HuH-7.5 (cell line): ENCODE measurements around the gene CD80.
"Not testable (repeated sequence)": the region's sequence is repeated elsewhere in the genome, so short reads cannot be mapped to it uniquely, and the experiment has no call there.

Source experiments
- DNase-seq: peaks from one replicate; pipeline ENCODE4 v3.0.0; 2011; ENCODE audit warnings: low spot score

Gene CD80

DNA sequence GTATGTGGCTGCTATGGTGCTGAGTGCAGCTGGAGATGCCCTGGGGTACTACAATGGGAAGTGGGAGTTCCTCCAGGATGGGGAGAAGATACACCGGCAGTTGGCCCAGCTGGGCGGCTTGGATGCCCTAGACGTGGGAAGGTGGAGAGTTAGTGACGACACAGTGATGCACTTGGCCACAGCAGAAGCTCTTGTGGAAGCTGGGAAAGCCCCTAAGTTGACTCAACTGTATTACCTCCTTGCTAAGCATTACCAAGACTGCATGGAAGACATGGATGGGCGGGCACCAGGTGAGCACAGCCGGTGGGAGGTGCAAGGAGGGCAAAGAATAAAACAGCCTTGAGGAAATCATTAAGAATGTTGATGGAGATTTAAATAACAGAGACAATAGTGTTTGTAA lies 22.8 kb upstream of the CD80 start:
- no peak for DNase-seq

DNA sequence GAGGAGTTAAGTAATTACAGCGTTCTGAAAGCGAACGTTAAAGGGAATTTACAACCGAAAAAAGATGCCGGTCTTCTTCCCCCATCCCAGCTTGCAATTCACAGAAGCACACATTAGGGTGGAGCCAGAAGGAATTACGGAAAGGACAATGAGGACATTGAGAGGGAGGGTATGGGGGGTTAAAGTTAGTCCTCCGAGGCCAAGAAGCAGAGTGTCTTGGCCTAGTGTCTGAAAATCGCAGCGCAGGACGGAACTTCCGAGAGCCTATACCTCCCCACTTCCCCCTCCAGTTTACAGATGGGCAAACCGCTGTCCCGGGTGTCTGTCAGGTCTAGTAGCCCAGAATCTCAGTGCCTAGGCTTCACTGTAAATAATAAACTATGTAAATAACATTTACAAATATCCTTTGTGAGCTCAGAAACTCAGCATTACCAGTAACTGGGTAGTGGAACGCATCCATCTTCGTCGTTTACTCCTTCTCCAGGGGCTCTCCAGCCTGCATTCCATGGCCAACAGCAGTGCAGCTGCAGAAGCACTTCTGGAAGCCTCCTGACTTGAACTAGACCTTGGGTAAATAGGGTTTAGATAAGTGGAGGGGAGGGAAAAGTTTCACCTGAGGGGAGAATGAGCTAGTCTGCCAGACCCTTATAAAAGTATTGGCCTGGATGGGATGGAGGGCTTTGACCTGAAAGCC lies 20.8 kb upstream of the CD80 start:
- peak; percentile 30 for DNase-seq

DNA sequence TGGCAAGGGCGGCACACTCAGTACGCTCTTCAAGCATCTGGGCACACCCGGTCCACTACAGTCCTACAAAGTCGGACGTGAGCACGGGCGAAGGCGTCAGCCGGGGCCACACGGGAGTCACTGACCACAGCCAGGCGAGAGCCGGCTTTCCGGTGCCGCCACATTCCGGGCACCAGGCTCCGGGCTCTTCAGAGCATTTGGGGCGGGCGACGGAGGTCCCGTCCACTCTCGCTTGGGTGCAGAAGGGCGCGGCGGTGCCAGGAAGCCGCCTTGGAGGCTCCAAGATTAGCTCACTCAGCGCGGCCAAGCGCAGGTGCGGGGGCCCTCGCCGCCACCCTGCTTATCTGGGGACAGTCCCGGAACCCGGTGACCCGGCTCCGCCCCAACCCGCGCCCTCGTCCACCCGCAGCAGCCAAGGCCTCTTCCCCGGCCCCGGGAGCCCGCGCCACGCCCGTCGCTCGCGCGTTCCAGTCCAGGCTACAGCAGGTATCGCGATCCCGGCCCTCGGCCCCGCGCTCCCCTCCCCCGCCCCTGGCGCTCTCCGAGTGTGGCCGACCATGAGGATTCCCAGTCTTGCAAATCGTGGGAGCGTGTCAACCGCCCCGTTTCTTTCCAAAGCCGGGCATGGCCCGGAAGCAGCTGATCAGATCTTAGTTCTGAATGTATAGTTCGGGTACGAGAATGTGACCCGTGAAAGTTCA lies 20.1 kb upstream of the CD80 start, which contains the start of gene ADPRH:
Gene ADPRH (plus strand): TSS at position 127 of the 701 bp plus-strand sequence. CDS start 2,678 bp downstream, outside the sequence.
- peak; percentile 86 for DNase-seq

DNA sequence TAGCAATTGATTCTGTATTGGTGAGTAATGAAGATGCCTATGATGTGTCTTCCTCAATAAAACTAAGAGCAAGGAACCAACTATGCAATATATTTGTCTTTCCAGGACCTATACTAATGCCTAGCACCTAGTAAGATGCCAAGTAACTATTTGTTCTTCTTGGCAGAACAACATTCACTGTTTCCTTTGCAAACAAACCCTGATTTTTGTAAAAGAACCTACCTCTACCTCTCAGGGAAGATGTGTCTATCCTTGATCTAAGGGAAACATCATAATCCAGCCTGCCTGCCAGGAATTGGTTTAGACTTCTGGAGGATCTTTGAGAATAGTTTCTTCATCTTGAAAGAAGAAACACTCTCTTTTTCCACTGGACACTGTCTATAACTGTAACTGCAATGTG lies 16.1 kb upstream of the CD80 start:
- no peak for DNase-seq

DNA sequence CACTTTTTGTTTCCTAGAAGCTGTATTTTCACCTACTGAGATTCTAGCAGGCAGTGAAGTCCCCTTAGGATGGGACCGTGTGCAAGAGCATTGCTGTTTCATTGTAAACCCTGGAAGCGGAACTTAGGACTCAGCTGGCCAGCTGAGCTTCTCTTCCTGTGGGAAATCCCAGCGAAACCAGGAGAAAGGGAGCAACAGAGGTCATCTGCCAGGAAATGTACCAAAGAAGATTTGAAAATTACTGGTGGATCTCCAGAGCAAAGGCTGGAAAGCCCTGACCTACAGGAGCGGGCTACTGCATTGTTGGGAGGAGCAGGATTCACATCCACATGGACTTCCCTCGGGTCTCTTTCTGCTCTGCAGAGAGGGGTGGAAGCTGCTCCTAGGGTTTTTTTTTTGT lies 12.3 kb upstream of the CD80 start:
- DNase-seq = no peak

DNA sequence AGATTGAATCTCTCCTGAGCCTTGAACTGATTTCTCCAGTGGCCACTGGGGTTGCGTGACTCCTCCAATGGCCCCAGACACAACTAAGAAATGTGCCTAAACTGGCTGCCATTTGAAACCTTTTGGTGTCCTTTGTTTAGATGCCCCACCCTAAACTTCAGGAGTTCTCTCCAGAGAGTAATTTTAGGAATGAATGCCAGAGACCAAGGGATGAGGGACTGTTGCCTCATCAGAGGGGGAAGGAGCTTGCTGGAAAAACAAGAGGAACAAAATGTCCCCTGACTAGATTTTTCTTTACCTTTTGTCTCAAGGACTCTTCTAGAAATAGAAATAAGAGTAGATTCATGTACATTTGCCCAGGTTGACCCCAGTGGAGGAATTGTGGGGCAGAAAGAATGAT lies 11.8 kb upstream of the CD80 start:
- DNase-seq = no peak

DNA sequence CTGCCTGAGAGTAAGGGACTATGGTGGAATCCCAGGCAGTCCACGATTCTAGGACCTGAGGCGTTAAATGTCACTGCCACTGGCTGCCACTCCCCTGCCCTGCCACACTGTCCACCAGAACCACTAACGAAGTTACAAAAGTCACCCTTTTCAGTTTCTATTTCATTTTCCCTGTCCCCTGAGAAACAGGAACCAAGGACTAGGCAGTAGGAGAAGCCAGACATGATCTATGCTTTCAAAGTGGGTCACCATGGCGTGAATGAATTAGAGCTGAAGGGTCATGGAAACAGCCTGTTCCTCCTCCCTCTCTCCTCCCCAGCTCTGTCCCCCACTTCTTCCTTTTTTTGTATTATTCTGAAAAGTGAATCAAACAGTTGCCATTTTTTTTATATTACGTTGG lies 10.8 kb upstream of the CD80 start:
- no peak for DNase-seq

DNA sequence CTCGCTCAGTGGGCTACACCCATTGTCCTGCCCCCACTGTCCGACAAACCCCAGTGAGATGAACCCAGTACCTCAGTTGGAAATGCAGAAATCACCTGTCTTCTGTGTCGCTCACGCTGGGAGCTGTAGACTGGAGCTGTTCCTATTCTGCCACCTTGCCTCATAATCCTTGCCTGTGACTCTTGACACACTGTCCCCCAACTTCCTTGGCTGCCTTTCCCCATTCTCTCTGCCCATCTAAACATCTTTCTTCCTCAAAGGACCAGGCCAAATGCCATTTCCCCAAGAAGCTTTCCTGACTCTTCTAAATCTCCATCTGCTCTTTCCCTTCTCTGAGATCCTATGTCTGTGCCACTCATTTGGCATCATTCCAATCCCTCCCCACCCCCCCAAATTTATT lies 9.7 kb upstream of the CD80 start:
- DNase-seq = no peak

DNA sequence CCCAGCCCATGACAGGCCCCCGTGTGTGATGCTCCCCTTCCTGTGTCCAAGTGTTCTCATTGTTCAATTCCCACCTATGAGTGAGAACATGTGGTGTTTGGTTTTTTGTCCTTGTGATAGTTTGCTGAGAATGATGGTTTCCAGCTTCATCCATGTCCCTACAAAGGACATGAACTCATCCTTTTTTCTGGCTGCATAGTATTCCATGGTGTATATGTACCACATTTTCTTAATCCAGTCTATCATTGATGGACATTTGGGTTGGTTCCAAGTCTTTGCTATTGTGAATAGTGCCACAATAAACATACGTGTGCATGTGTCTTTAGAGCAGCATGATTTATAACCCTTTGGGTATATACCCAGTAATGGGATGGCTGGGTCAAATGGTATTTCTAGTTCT lies 3.9 kb upstream of the CD80 start:
- DNase-seq = not testable (repeated sequence)

DNA sequence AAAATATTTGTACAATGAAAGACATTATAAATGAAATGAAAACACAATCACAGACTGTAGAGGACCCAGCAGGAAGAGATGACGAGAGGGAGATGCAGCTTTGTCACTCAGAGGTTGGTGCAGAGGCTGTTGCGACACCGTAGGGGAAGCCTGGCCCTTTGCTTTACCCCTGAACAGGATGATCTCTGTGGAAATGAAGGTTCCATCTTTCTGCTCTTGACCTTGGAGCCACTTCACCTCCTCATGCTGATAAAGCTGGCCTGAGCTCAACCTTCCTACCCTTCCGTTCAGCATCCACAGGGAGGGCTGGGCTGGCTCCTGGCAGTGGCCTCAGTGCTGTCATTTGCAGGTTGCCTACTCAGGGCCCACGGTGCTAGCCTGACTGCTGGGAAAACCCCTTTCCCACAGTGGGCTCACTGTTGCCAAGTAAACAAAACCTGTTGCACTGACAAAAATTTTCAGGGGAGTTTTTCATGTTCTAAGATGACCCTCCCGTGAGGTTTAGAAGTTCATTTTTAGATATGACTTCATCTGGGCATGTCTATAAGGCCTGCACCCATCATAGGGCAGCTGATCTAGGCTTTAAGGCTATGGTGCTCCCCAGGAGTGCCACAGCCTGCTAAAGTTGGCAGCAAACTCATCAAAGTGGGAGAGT lies 3.0 kb upstream of the CD80 start:
- DNase-seq = no peak

DNA sequence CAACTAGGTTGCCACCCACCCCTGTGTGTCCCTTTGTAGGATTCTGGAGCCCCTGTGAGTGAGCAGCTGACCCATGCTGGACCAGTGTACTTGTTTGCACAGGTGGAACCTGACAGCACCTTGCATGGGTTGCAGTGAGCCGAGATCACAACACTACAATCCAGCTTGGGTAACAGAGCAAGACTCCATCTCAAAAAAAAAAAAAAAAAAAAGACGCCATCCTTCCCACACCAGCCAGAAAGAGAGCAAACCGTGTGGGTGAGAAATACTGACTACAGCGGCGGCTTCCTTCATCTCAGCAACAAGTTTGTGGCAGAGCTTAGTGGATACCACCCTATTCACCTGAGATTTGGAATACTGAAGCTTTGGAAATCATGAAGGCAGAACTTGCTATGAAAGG lies 746 bp upstream of the CD80 start:
- no peak for DNase-seq

DNA sequence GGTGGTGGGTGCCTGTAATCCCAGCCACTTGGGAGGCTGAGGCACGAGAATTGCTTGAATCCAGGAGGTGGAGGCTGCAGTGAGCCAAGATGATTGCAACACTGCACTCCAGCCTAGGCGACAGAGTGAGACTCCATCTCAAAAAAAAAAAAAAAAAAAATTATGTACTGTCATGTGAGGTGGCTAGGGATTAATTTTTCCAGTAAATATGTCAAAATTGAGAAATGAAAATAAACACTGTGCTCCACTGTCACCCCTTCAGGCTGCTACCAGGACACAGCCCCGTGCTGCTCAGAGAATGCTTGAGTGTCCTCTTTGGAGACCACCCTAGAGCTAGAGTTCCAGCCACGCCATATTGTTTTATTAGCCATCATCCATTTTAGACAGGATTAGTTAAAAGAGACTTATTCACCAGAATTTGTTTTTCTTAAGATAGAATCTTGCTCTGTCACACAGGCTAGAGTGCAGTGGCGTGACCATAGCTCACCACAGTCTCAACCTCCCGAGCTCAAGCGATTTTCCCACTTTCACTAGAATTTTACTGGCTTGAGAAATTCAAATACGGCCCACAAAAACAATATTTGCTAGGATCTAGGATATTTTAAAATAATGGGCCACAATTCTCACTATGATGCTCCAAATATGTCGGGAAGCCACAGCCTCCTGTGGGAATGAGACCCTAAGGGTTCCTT lies 642 bp downstream of the CD80 start:
- DNase-seq = no peak

DNA sequence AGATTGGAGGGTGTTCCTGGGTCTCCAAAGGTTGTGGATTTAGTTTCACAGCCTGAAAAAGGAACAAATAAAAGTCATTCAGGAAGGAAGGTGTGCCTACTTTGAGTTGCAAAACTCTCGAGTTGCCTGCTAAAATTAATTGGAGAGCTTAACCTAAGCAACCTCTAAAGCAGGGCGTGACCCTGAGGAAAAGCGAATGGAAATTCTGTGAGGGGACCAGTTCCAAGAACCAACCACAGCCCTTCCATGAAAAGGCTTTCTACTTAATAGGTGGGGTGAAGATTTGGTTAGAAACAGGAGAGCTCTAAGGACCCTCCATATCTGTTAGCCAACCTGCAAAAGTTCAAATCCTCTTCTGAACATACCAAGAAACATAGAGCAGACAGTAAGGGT lies 1.5 kb downstream of the CD80 start:
- DNase-seq = no peak

DNA sequence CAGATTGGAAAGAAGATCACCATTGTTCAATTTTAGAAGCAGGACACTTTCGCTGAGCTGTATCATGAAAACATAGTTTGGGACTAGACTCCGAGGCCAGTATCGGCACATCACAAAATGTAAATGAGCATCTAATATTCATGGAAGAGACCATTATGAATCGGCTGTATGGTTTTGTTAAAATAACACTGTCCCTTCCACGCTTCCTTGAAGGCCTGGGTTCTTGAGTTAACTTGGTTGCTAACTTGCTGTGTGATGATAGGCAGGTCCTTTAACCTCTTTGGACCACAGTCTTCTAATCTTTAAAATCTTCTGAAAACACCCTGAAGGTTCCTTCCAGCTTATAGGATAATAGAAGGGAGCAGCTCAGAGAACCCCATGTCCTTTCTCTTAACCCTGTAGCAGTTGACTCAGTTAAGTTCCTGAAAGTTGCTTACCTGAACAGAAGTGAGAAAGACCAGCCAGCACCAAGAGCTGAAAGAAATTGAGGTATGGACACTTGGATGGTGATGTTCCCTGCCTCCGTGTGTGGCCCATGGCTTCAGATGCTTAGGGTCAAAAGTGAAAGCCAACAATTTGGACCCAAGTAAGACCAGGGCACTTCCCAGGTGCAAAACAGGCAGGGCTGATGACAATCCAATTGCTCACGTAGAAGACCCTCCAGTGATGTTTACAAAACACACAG lies 2.1 kb downstream of the CD80 start:
- DNase-seq = no peak

DNA sequence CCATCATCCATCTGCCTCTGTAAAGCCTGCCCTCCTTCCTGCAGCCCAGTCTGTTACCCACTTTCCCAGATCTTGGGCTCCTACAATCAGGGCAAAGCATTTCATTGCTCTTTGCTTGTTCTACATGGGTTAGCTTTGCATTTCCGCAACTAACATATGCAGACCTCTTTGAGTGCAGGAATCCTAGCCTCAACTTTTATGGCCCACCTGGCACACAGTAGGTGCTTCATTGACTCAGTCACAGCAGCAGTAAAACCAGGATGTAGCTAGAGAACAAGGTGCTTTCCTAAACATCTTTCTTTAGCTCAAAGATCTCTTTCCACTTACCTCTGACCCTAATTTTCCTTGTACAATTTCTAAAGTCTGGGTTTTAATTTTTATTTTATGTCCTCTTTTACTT lies 3.5 kb downstream of the CD80 start:
- DNase-seq = no peak

DNA sequence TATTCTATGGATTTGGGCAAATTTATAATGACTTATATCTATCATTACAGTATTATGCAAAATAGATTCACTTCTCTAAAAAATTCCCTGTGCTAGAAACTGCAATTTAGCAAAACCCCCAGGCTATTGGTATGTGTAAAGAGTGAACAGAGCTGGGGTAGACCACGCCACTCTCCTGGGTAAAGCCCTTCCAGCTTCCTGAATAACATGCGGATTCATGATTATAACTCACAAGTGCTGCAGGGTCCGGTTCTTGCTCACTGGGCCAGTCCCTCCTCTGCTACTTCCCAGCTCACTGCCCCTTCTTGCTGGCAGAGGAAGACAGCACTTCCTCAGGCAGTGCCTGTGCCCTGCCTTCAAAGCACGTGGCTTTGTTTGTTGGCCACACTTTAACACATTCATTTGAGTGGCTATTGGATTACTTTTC lies 4.1 kb downstream of the CD80 start:
- no peak for DNase-seq

DNA sequence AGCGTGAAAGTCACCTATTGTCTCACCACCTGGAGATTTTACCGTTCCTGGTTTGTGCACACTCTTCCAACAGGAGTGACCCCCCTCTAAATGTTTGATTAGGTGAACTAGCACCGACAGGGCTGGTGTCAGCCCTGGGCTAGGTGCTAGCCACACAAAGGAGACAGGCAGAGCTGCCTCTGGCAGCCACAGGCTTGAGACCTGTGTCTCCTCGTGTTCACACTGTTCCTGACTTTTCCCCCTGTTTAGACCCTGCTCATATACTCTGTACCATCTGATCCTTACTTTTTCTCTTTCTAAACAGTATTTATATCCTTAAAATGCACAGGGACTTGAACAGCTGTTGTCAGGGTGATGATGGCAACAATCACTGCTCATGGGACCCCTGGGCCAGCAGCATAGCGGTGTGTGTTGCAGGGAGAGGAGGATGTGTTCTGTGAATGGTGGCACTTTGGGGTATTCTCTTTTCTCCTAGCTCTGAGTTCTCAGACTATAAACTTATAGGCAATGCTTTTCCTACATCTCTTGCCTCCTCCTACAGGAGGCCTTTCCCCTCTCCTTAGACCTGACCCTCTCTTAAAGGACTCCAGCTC lies 5.5 kb downstream of the CD80 start:
- DNase-seq = no peak

DNA sequence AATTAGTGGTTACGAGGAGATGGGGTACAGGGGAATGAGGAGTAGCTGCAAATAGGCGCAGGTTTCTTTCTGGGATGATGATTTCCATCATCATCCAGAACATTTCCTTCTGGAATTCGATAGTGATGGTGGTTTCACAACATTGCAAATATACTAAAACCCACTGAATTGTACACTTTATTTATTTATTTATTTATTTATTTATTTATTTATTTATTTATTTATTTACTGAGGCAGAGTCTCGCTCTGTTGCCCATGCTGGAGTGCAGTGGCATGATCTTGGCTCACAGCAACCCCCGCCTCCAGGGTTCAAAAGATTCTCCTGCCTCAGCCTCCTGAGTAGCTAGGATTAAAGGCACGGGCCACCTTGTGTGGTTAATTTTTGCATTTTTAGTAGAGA lies 6.5 kb downstream of the CD80 start:
- not testable (repeated sequence) for DNase-seq

DNA sequence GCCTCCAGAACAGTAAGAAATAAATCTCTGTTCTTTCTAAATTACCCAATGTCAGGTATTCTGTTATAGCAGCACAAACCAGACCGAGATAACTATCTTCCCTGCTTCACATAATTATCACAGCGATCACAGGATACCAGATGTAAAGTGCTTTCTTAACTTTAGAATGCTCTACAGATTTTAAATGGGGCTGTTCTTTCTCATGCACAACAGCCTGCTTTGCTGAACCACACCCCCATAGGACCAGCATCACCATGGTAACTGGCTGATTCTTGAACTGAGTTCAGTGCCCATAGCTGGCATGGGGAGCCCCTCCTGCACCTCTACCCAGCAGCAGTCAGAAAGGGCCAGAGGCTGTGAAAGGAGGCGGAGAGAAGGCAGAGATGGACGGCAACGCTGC lies 7.8 kb downstream of the CD80 start:
- no peak for DNase-seq

DNA sequence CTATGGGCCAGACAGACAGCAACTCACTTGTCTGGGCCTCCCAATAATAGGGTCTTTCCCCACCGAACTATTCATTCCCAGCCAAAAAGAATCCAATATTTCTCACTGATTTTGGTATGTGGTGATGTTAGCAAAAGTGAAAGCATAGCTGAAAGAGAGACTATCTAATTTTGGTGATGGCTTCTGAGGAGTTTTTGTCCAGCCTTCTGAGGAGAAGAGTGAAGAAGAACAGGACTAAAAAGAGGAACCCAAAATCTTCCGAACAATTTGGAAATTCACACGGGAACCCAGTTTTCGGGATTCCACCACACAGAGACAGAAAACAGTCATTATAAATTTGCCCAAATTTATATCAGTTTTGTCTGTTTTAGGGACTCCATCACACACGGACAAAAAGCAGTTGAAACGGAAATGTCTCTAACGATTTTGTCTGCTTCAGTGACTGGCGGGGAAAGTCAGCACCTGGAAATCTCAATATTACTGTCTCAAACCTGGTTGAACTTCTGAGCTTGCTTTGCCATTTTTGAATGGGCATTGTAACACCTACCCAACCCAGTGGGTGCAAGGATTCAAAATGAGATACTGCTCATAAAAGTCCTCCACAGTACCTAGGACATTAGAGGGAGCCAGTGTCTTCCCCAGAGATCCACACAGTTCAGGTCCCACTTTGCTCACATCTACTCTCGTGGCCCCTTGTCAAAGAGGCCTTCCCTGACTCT lies 9.1 kb downstream of the CD80 start:
- no peak for DNase-seq

DNA sequence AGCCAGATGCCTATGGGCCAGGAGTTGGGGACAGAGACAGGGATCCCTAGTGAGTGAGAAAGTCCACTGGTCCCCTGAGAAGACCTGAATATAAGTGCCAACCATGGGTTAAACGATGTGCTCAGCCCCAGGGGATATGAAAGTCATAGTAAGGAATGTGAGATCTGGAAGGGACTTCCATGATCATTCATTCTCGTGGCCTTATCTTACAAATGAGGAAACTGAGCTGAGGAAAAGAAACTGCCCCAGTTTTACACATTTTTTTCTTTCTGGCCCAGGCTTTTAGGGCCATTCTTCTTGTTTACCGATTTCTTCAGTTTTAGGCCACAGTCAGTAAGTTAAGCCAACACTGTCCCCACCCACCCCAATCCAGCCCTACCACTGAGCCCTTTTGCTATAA lies 11.1 kb downstream of the CD80 start:
- no peak for DNase-seq
